ENCODE measurements around the gene IL7R. TPM values are rescaled to one million over a fixed set of nuclear protein-coding genes. Genes with fewer than 3 reads are reported as not detected.

Gene IL7R
- total and polyA plus RNA-seq, 12 donors, result 1.2 to 14.7 (median 7.5) TPM

- DNase-seq, result peak; percentile 26 to 73 (median 55)
- H3K4me3 ChIP-seq, result no peak overlapping the region
- intact Hi-C loops (cut with DNase I), result loop anchor here (5.0 to 10.0 kb wide), 3 partner anchors 149 to 842 kb away; no protein-coding TSS in a partner anchor
- 27 to 40% (median 30%) methylated on average over 13 of the region's 13 CpGs for WGBS, 4 donors
- H3K4me1 ChIP-seq (replicated peaks in 1 of 2), result peaks cover 0 to 6% of the 10 kb centered on the region in 2 donors
- TF ChIP-seq POLR2A (IDR thresholded peaks at IDR 0.05) (no peak), CTCF (IDR thresholded peaks at IDR 0.05) (peak; percentile 75 to 96 (median 86))
- no peaks in the 10 kb centered on the region for H3K9me3 ChIP-seq (replicated peaks in 1 of 3)
- H3K27ac ChIP-seq, result no peak overlapping the region
- no peaks in the 10 kb centered on the region for H3K27me3 ChIP-seq
- no peaks in the 10 kb centered on the region for H3K36me3 ChIP-seq (replicated peaks in 1 of 2)
These were observed 69.8 kb downstream of the IL7R start for GRCh38 chr5:35926389-35927051.

Small RNA genes within 50 kb of the gene (small RNA-seq; reads per million reads assigned to genes)
- gene AC112204.1, result 0 reads per million in 2 donors

Other genes starting within 250 kb of the IL7R start
- 10 to 100 TPM in 4 of 9 donors, 1 to 10 TPM in 5; 3.3 to 19.7 (median 9.3) TPM for gene SPEF2, start 239.0 kb upstream of the IL7R start, total RNA-seq
- 1 to 10 TPM; 5.2 to 7.6 (median 6.6) TPM for gene SPEF2, start 239.0 kb upstream of the IL7R start, polyA plus RNA-seq
- gene CAPSL, start 81.7 kb downstream of the IL7R start, total RNA-seq, result not detected
- gene CAPSL, start 81.7 kb downstream of the IL7R start, polyA plus RNA-seq, result under 1 TPM in 1 of 3 donors, not detected in 2; 0.27 TPM
- gene UGT3A1, start 134.5 kb downstream of the IL7R start, total RNA-seq, result not detected
- gene UGT3A1, start 134.5 kb downstream of the IL7R start, polyA plus RNA-seq, result under 1 TPM in 1 of 3 donors, not detected in 2; 0.22 TPM
- gene UGT3A2, start 210.0 kb downstream of the IL7R start, total RNA-seq, result 1 to 10 TPM in 2 of 9 donors, under 1 TPM in 3, not detected in 4; 0.13 to 1.7 (median 0.23) TPM
- gene UGT3A2, start 210.0 kb downstream of the IL7R start, polyA plus RNA-seq, result 1 to 10 TPM in 1 of 3 donors, under 1 TPM in 2; 0.08 to 1.6 (median 0.13) TPM